GM18499 (cell line): ENCODE measurements around the gene DRAXIN.

Experiments used
- ATAC-seq: cut with Tn5 transposase; IDR thresholded peaks from one replicate; pipeline ENCODE4 v1.9.1; 2021; ENCODE audit warnings: moderate number of reproducible peaks; ENCODE audit not compliant: insufficient read depth, unreplicated experiment

The DRAXIN gene

GRCh38 chr1:11682799-11683198 lies 8.7 kb upstream of the DRAXIN start:
- ATAC-seq: no peak

GRCh38 chr1:11684070-11684469 lies 7.4 kb upstream of the DRAXIN start:
- no peak for ATAC-seq

- ATAC-seq: no peak
Observed at GRCh38 chr1:11685210-11685752, 6.2 kb upstream of the DRAXIN start.

- ATAC-seq: no peak
Observed at GRCh38 chr1:11688506-11688905, 3.0 kb upstream of the DRAXIN start.

- ATAC-seq: no peak
Observed at GRCh38 chr1:11690397-11691301, 861 bp upstream of the DRAXIN start.

- no peak for ATAC-seq
Observed at GRCh38 chr1:11691928-11692711, 610 bp downstream of the DRAXIN start.

- no peak for ATAC-seq
Observed at GRCh38 chr1:11693024-11693590, 1.6 kb downstream of the DRAXIN start.

GRCh38 chr1:11693917-11694316 lies 2.4 kb downstream of the DRAXIN start:
- no peak for ATAC-seq

- ATAC-seq: no peak
Observed at GRCh38 chr1:11695861-11696260, 4.4 kb downstream of the DRAXIN start.

GRCh38 chr1:11697188-11697892 lies 5.8 kb downstream of the DRAXIN start:
- ATAC-seq: no peak

GRCh38 chr1:11697893-11698210 lies 6.3 kb downstream of the DRAXIN start:
- no peak for ATAC-seq

- no peak for ATAC-seq
Observed at GRCh38 chr1:11700601-11701467, 9.3 kb downstream of the DRAXIN start.

GRCh38 chr1:11701551-11701961 lies 10.0 kb downstream of the DRAXIN start:
- ATAC-seq: no peak

GRCh38 chr1:11701981-11702803 lies 10.7 kb downstream of the DRAXIN start:
- no peak for ATAC-seq

- no peak for ATAC-seq
Observed at GRCh38 chr1:11703357-11704193, 12.1 kb downstream of the DRAXIN start.

- ATAC-seq: no peak
Observed at GRCh38 chr1:11704194-11704529, 12.7 kb downstream of the DRAXIN start.

GRCh38 chr1:11704691-11705475 lies 13.4 kb downstream of the DRAXIN start:
- ATAC-seq: no peak
